ENCODE data around the gene PLAC1.

DNA sequence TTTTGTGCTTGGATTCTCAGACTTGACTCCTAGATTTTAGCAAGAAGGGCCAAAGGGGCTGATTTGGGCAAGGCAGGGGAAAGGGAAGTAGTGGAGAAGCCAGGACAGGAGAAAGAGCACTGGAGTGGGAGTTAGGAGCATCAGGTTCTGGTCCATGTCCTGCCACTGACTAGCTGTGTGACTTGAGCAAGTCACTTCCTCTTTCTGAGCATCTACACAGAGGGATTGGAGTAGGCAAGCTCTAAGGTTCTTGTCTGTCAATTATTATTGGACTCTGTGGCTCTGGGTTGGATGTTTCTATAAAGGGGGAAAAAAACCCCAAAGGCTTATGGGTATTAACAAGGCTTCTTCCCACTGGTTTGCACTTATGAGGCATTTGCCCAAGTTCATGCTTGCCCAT is 24.4 kb downstream of the PLAC1 start:
- TF ChIP-seq, protein P1, sequence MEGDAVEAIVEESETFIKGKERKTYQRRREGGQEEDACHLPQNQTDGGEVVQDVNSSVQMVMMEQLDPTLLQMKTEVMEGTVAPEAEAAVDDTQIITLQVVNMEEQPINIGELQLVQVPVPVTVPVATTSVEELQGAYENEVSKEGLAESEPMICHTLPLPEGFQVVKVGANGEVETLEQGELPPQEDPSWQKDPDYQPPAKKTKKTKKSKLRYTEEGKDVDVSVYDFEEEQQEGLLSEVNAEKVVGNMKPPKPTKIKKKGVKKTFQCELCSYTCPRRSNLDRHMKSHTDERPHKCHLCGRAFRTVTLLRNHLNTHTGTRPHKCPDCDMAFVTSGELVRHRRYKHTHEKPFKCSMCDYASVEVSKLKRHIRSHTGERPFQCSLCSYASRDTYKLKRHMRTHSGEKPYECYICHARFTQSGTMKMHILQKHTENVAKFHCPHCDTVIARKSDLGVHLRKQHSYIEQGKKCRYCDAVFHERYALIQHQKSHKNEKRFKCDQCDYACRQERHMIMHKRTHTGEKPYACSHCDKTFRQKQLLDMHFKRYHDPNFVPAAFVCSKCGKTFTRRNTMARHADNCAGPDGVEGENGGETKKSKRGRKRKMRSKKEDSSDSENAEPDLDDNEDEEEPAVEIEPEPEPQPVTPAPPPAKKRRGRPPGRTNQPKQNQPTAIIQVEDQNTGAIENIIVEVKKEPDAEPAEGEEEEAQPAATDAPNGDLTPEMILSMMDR (IDR thresholded peaks at IDR 0.05; ENCODE audit: poor library complexity, severe bottlenecking), result no peak
- TF ChIP-seq MXI1 (conservative IDR thresholded peaks at IDR 0.05; ENCODE audit: poor library complexity, severe bottlenecking), result no peak
- TF ChIP-seq EZH2 (IDR thresholded peaks at IDR 0.05; ENCODE audit: borderline replicate concordance, insufficient read depth, low read length, poor library complexity, severe bottlenecking), result no peak
- no peak for TF ChIP-seq EP300 (conservative IDR thresholded peaks at IDR 0.05; ENCODE audit: poor library complexity, severe bottlenecking)
